GM10248 (cell line): Measurements from ENCODE around the gene MRPS6.

Experiments used
- CTCF ChIA-PET: fragments of 300-600 bp; sonication (Branson Sonifier 250); formaldehyde crosslinking; extraction: SDS; loops from one replicate; lab custom pipeline; 2021; ENCODE audit warnings: antibody characterized with exemption; lab: Yijun Ruan, JAX
- POLR2A ChIA-PET: fragments of 350-650 bp; sonication (Branson Sonifier 250); formaldehyde crosslinking; extraction: SDS; loops from one replicate; lab custom pipeline; 2020; ENCODE audit warnings: antibody characterized with exemption; lab: Yijun Ruan, JAX
- DNase-seq: peaks from one replicate; pipeline ENCODE4 v3.0.0; 2012; ENCODE audit errors: extremely low spot score
- CTCF ChIP-seq: IDR thresholded peaks from 2 replicates; pipeline ENCODE4 v1.5.1; 2012; ENCODE audit warnings: mild to moderate bottlenecking, low read depth; ENCODE audit errors: extremely low read depth, missing control alignments, control extremely low read depth

The MRPS6 gene

GRCh38 chr21:34073749-34074282, 438 bp downstream of the MRPS6 start:
- CTCF ChIA-PET = interaction anchor here (0.6 to 2.7 kb wide), 9 partner anchors 10 to 150 kb away, joined by 3 to 20 read pairs (median 6); no protein-coding TSS in a partner anchor
- POLR2A ChIA-PET = interaction anchor here (0.5 to 2.1 kb wide), 17 partner anchors 10 to 712 kb away, joined by 3 to 14 read pairs (median 5); no protein-coding TSS in a partner anchor
- TF ChIP-seq CTCF = no peak
- DNase-seq = peak; percentile 51

- no peak for DNase-seq
- POLR2A ChIA-PET = interaction anchor here (0.7 to 2.1 kb wide), 9 partner anchors 9 to 127 kb away, joined by 3 to 14 read pairs (median 5); no protein-coding TSS in a partner anchor
- no peak for TF ChIP-seq CTCF
- CTCF ChIA-PET = interaction anchor here (0.6 to 2.7 kb wide), 11 partner anchors 11 to 276 kb away, joined by 3 to 20 read pairs (median 4); no protein-coding TSS in a partner anchor
These were observed 1.1 kb downstream of the MRPS6 start for GRCh38 chr21:34074283-34075090.

GRCh38 chr21:34075091-34075425, 1.7 kb downstream of the MRPS6 start:
- no peak for TF ChIP-seq CTCF
- ChIA-PET CTCF (interaction anchor here (1.1 to 2.5 kb wide), 8 partner anchors 13 to 275 kb away, joined by 3 to 20 read pairs (median 4); no protein-coding TSS in a partner anchor), POLR2A (interaction anchor here (1.1 to 2.1 kb wide), 3 partner anchors 15 to 55 kb away, joined by 5 to 6 read pairs (median 5); no protein-coding TSS in a partner anchor)
- DNase-seq = no peak

- CTCF ChIA-PET = interaction anchor here (0.9 to 1.7 kb wide), 9 partner anchors 11 to 274 kb away, joined by 3 to 11 read pairs (median 3); no protein-coding TSS in a partner anchor
- POLR2A ChIA-PET = no interaction called here
- no peak for DNase-seq
- no peak for TF ChIP-seq CTCF
These were observed 2.6 kb downstream of the MRPS6 start for GRCh38 chr21:34075760-34076660.

- DNase-seq = no peak
- ChIA-PET CTCF (interaction anchor here (0.9 to 1.7 kb wide), 5 partner anchors 10 to 271 kb away, joined by 3 to 11 read pairs (median 4); no protein-coding TSS in a partner anchor), POLR2A (no interaction called here)
- no peak for TF ChIP-seq CTCF
These were observed 3.5 kb downstream of the MRPS6 start for GRCh38 chr21:34076835-34077234.

GRCh38 chr21:34077888-34078287, 4.5 kb downstream of the MRPS6 start:
- DNase-seq = no peak
- ChIA-PET POLR2A (no interaction called here), CTCF (interaction anchor here (1.1 to 4.2 kb wide), 5 partner anchors 9 to 154 kb away, joined by 3 to 16 read pairs (median 6); no protein-coding TSS in a partner anchor)
- no peak for TF ChIP-seq CTCF
